ENCODE data around the gene ZC3H14. TPM values are rescaled to one million over a fixed set of nuclear protein-coding genes. Genes with fewer than 3 reads are reported as not detected.

The ZC3H14 gene
- total RNA-seq, 2 experiments from 2014 or later: 33.6 to 46.8 TPM

- H3K4me1 Mint-ChIP-seq: peaks cover 51% of the 10 kb centered on the region
- H3K36me3 Mint-ChIP-seq (ENCODE audit: low read depth): no peaks in the 10 kb centered on the region
- H3K27ac Mint-ChIP-seq: no peak overlapping the region
- H3K27me3 Mint-ChIP-seq: peaks cover 45% of the 10 kb centered on the region
- H3K4me3 Mint-ChIP-seq: no peak overlapping the region
- CTCF ChIA-PET: no interaction called here
- POLR2A ChIA-PET: no interaction called here
- DNase-seq: no peak
- H3K9me3 Mint-ChIP-seq: no peaks in the 10 kb centered on the region
These were observed 3.0 kb upstream of the ZC3H14 start for GRCh38 chr14:88559852-88560251.

- H3K9me3 Mint-ChIP-seq: no peaks in the 10 kb centered on the region
- peaks cover 32% of the 10 kb centered on the region for H3K4me1 Mint-ChIP-seq
- POLR2A ChIA-PET: no interaction called here
These were observed 356 bp upstream of the ZC3H14 start for GRCh38 chr14:88562532-88562830.

GRCh38 chr14:88563845-88564244, 1.0 kb downstream of the ZC3H14 start:
- Mint-ChIP-seq H3K4me1 (peaks cover 26% of the 10 kb centered on the region), H3K4me3 (peak overlapping the region; percentile 87), H3K27me3 (peaks cover 22% of the 10 kb centered on the region), H3K27ac (peak overlapping the region; percentile 82), H3K36me3 (ENCODE audit: low read depth) (peaks cover 16% of the 10 kb centered on the region), H3K9me3 (peaks cover 4% of the 10 kb centered on the region)
- POLR2A ChIA-PET: no interaction called here
- CTCF ChIA-PET: no interaction called here
- DNase-seq: no peak

More at GRCh38 chr14:88562532-88562830, 356 bp upstream of the ZC3H14 start:
- DNase-seq: no peak
- H3K36me3 Mint-ChIP-seq (ENCODE audit: low read depth): peaks cover 6% of the 10 kb centered on the region
- peak overlapping the region; percentile 87 for H3K4me3 Mint-ChIP-seq
- CTCF ChIA-PET: no interaction called here
- H3K27me3 Mint-ChIP-seq: peaks cover 24% of the 10 kb centered on the region
- peak overlapping the region; percentile 93 for H3K27ac Mint-ChIP-seq

- Mint-ChIP-seq H3K4me3 (no peak overlapping the region), H3K27ac (no peak overlapping the region), H3K9me3 (peaks cover 4% of the 10 kb centered on the region), H3K4me1 (peaks cover 23% of the 10 kb centered on the region), H3K27me3 (peaks cover 15% of the 10 kb centered on the region), H3K36me3 (ENCODE audit: low read depth) (peaks cover 30% of the 10 kb centered on the region)
- POLR2A ChIA-PET: no interaction called here
- CTCF ChIA-PET: interaction anchor here (0.7 to 1.2 kb wide), 3 partner anchors 10 to 699 kb away, joined by 3 to 4 read pairs (median 3); no protein-coding TSS in a partner anchor
- no peak for DNase-seq
These were observed 2.6 kb downstream of the ZC3H14 start for GRCh38 chr14:88565427-88565826.

- DNase-seq: no peak
- H3K36me3 Mint-ChIP-seq (ENCODE audit: low read depth): peaks cover 45% of the 10 kb centered on the region
- no peak overlapping the region for H3K4me3 Mint-ChIP-seq
- no peak overlapping the region for H3K27ac Mint-ChIP-seq
- no peaks in the 10 kb centered on the region for H3K27me3 Mint-ChIP-seq
- ChIA-PET POLR2A (no interaction called here), CTCF (no interaction called here)
- peaks cover 4% of the 10 kb centered on the region for H3K9me3 Mint-ChIP-seq
- peaks cover 12% of the 10 kb centered on the region for H3K4me1 Mint-ChIP-seq
These were observed 5.4 kb downstream of the ZC3H14 start for GRCh38 chr14:88568196-88568595.

GRCh38 chr14:88572117-88572516, 9.3 kb downstream of the ZC3H14 start:
- POLR2A ChIA-PET: no interaction called here
- Mint-ChIP-seq H3K27ac (no peak overlapping the region), H3K27me3 (no peaks in the 10 kb centered on the region), H3K9me3 (peaks cover 4% of the 10 kb centered on the region), H3K4me1 (no peaks in the 10 kb centered on the region), H3K36me3 (ENCODE audit: low read depth) (peaks cover 57% of the 10 kb centered on the region), H3K4me3 (no peak overlapping the region)
- CTCF ChIA-PET: interaction anchor here (0.6 kb wide), 1 partner anchor 138 kb away, joined by 4 read pairs; no protein-coding TSS in a partner anchor
- DNase-seq: no peak

- no peak overlapping the region for H3K4me3 Mint-ChIP-seq
- no peaks in the 10 kb centered on the region for H3K9me3 Mint-ChIP-seq
- H3K4me1 Mint-ChIP-seq: no peaks in the 10 kb centered on the region
- H3K36me3 Mint-ChIP-seq (ENCODE audit: low read depth): peaks cover 53% of the 10 kb centered on the region
- no peak overlapping the region for H3K27ac Mint-ChIP-seq
- DNase-seq: no peak
- ChIA-PET CTCF (interaction anchor here (0.6 to 0.7 kb wide), 2 partner anchors 476 to 1309 kb away, joined by 3 read pairs; no protein-coding TSS in a partner anchor), POLR2A (no interaction called here)
- no peaks in the 10 kb centered on the region for H3K27me3 Mint-ChIP-seq
These were observed 13.4 kb downstream of the ZC3H14 start for GRCh38 chr14:88576222-88576621.

GRCh38 chr14:88584451-88584850, 21.6 kb downstream of the ZC3H14 start:
- H3K27me3 Mint-ChIP-seq: no peaks in the 10 kb centered on the region
- H3K4me1 Mint-ChIP-seq: peaks cover 2% of the 10 kb centered on the region
- peaks cover 3% of the 10 kb centered on the region for H3K9me3 Mint-ChIP-seq
- POLR2A ChIA-PET: no interaction called here
- H3K4me3 Mint-ChIP-seq: no peak overlapping the region
- peaks cover 41% of the 10 kb centered on the region for H3K36me3 Mint-ChIP-seq (ENCODE audit: low read depth)
- CTCF ChIA-PET: interaction anchor here (1.3 kb wide), 1 partner anchor 10 kb away, joined by 4 read pairs; no protein-coding TSS in a partner anchor
- DNase-seq: no peak
- H3K27ac Mint-ChIP-seq: no peak overlapping the region

GRCh38 chr14:88588081-88588480, 25.2 kb downstream of the ZC3H14 start:
- POLR2A ChIA-PET: no interaction called here
- Mint-ChIP-seq H3K4me3 (no peak overlapping the region), H3K27ac (no peak overlapping the region), H3K9me3 (peaks cover 3% of the 10 kb centered on the region), H3K36me3 (ENCODE audit: low read depth) (peaks cover 39% of the 10 kb centered on the region), H3K4me1 (peaks cover 2% of the 10 kb centered on the region), H3K27me3 (no peaks in the 10 kb centered on the region)
- no peak for DNase-seq
- CTCF ChIA-PET: no interaction called here

GRCh38 chr14:88590173-88590572, 27.3 kb downstream of the ZC3H14 start:
- CTCF ChIA-PET: no interaction called here
- H3K27me3 Mint-ChIP-seq: no peaks in the 10 kb centered on the region
- H3K4me1 Mint-ChIP-seq: peaks cover 2% of the 10 kb centered on the region
- no peak for DNase-seq
- H3K27ac Mint-ChIP-seq: no peak overlapping the region
- H3K4me3 Mint-ChIP-seq: no peak overlapping the region
- H3K9me3 Mint-ChIP-seq: peaks cover 3% of the 10 kb centered on the region
- POLR2A ChIA-PET: no interaction called here
- H3K36me3 Mint-ChIP-seq (ENCODE audit: low read depth): peaks cover 36% of the 10 kb centered on the region

- H3K36me3 Mint-ChIP-seq (ENCODE audit: low read depth): peaks cover 30% of the 10 kb centered on the region
- POLR2A ChIA-PET: no interaction called here
- CTCF ChIA-PET: no interaction called here
These were observed 29.2 kb downstream of the ZC3H14 start for GRCh38 chr14:88592031-88592430.

GRCh38 chr14:88597038-88597437, 34.2 kb downstream of the ZC3H14 start:
- Mint-ChIP-seq H3K27me3 (no peaks in the 10 kb centered on the region), H3K9me3 (no peaks in the 10 kb centered on the region), H3K36me3 (ENCODE audit: low read depth) (peaks cover 44% of the 10 kb centered on the region), H3K4me3 (no peak overlapping the region), H3K4me1 (peaks cover 31% of the 10 kb centered on the region), H3K27ac (no peak overlapping the region)
- no peak for DNase-seq
- ChIA-PET CTCF (interaction anchor here (0.7 to 1.0 kb wide), 2 partner anchors 10 to 16 kb away, joined by 3 to 5 read pairs; no protein-coding TSS in a partner anchor), POLR2A (no interaction called here)

More at GRCh38 chr14:88592031-88592430, 29.2 kb downstream of the ZC3H14 start:
- Mint-ChIP-seq H3K4me3 (no peak overlapping the region), H3K9me3 (no peaks in the 10 kb centered on the region), H3K27ac (no peak overlapping the region), H3K27me3 (no peaks in the 10 kb centered on the region), H3K4me1 (no peaks in the 10 kb centered on the region)
- DNase-seq: no peak

- H3K36me3 Mint-ChIP-seq (ENCODE audit: low read depth): peaks cover 49% of the 10 kb centered on the region
- H3K4me3 Mint-ChIP-seq: no peak overlapping the region
- H3K27ac Mint-ChIP-seq: no peak overlapping the region
- no peaks in the 10 kb centered on the region for H3K27me3 Mint-ChIP-seq
- ChIA-PET CTCF (interaction anchor here (0.7 to 1.0 kb wide), 2 partner anchors 11 to 15 kb away, joined by 3 to 5 read pairs; no protein-coding TSS in a partner anchor), POLR2A (no interaction called here)
- H3K4me1 Mint-ChIP-seq: peaks cover 31% of the 10 kb centered on the region
- H3K9me3 Mint-ChIP-seq: no peaks in the 10 kb centered on the region
- DNase-seq: no peak
These were observed 34.8 kb downstream of the ZC3H14 start for GRCh38 chr14:88597601-88598000.

- peaks cover 55% of the 10 kb centered on the region for H3K36me3 Mint-ChIP-seq (ENCODE audit: low read depth)
- POLR2A ChIA-PET: no interaction called here
- H3K27me3 Mint-ChIP-seq: no peaks in the 10 kb centered on the region
- H3K4me3 Mint-ChIP-seq: no peak overlapping the region
- no peak overlapping the region for H3K27ac Mint-ChIP-seq
- peaks cover 31% of the 10 kb centered on the region for H3K4me1 Mint-ChIP-seq
- CTCF ChIA-PET: interaction anchor here (1.0 kb wide), 1 partner anchor 11 kb away, joined by 5 read pairs; no protein-coding TSS in a partner anchor
- DNase-seq: no peak
- H3K9me3 Mint-ChIP-seq: no peaks in the 10 kb centered on the region
These were observed 35.3 kb downstream of the ZC3H14 start for GRCh38 chr14:88598097-88598675.
